H4 (cell line): ENCODE data around the gene SIX5. TPM values are rescaled to one million over a fixed set of nuclear protein-coding genes. Genes with fewer than 3 reads are reported as not detected.
"Not testable (repeated sequence)": the region's sequence is repeated elsewhere in the genome, so short reads cannot be mapped to it uniquely, and the experiment has no call there.

Source experiments
- DNase-seq: peaks from one replicate; pipeline ENCODE4 v3.0.0-alpha.2; 2015; ENCODE audit warnings: low spot score
- total RNA-seq: library from RNA; depleted of rRNA; stranded (reverse); fragments of >200 nt; shearing (Covaris generic); gene quantifications from 2 replicates; pipeline ENCODE4 v1.2.3, GENCODE V29; 2014

Gene SIX5
- total RNA-seq, 1 experiment from 2014 or later, result 3.2 TPM

DNA sequence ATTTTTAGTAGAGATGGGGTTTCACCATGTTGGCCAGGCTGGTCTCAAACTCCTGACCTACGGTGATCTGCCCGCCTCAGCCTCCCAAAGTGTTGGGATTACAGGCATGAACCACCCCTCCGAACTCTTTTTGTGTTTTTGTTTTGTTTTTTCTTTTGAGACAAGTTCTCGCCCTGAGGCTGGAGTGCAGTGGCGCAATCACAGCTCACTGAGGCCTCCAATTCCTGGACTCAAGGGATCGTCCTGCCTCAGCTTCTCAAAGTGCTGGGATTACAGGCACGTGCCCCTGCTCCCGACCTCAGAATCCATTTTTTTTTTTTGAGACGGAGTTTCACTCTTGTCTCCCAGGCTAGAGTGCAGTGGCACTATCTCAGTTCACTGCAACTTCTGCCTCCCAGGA lies 11.4 kb downstream of the SIX5 start:
- DNase-seq, result no peak

GRCh38 chr19:45754323-45754722 lies 14.7 kb downstream of the SIX5 start:
- no peak for DNase-seq

GRCh38 chr19:45753548-45753947 lies 15.5 kb downstream of the SIX5 start:
- no peak for DNase-seq

DNA sequence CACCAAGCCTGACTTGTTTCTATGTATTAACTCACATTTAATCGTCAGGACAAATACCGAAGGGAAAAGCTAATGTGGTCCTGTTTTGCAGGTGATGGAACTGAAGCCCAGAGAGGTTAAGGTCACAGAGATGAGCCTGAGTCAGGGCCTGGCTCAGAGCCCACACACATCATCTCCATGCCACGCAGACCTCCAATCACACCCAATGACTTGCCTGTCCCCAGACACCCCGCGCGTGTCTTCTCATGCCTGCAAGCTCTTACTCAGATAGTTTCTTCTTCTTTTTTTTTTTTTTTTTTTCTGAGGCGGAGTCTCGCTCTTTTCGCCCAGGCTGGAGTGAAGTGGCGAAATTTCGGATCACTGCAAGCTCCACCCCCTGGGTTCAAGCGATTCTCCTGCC lies 16.4 kb downstream of the SIX5 start:
- no peak for DNase-seq

DNA sequence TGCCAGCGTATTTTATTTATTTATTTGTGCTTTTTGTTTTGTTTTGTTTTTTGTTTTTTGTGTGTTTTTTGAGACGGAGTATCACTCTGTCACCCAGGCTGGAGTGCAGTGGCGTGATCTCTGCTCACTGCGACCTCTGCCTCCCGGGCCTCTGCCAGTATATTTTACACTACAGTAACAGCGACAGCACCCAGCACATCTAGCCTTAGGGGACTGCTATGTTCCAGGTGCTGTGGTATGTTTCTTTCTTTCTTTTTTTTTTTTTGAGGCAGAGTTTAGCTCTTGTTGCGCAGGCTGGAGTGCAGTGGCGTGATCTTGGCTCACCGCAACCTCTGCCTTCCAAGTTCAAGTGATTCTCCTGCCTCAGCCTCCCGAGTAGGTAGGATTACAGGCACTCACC lies 17.6 kb downstream of the SIX5 start:
- DNase-seq, result not testable (repeated sequence)

DNA sequence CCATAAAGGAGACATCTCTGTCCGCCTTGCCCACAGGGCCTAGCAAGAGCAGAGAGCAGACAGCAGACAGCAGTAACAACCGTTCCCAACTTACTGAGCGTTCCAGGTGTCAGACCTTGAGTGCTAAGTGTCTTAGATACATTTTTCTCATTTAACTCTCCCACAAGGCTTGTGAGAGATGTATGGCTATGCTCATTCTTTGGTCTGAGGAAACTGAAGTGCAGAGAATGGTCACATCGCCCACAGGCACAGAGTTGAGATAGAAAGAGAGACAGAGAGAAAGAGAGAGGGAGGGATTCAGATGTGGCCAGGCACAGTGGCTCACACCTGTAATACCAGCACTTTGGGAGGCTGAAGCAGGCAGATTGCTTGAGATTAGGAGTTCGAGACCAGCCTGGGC lies 21.5 kb downstream of the SIX5 start:
- DNase-seq, result no peak

- DNase-seq, result no peak
Measured at GRCh38 chr19:45746866-45747265, 22.2 kb downstream of the SIX5 start.

- DNase-seq, result no peak
Measured at GRCh38 chr19:45745606-45746005, 23.4 kb downstream of the SIX5 start.

- DNase-seq, result no peak
Measured at GRCh38 chr19:45742969-45743368, 26.1 kb downstream of the SIX5 start.

DNA sequence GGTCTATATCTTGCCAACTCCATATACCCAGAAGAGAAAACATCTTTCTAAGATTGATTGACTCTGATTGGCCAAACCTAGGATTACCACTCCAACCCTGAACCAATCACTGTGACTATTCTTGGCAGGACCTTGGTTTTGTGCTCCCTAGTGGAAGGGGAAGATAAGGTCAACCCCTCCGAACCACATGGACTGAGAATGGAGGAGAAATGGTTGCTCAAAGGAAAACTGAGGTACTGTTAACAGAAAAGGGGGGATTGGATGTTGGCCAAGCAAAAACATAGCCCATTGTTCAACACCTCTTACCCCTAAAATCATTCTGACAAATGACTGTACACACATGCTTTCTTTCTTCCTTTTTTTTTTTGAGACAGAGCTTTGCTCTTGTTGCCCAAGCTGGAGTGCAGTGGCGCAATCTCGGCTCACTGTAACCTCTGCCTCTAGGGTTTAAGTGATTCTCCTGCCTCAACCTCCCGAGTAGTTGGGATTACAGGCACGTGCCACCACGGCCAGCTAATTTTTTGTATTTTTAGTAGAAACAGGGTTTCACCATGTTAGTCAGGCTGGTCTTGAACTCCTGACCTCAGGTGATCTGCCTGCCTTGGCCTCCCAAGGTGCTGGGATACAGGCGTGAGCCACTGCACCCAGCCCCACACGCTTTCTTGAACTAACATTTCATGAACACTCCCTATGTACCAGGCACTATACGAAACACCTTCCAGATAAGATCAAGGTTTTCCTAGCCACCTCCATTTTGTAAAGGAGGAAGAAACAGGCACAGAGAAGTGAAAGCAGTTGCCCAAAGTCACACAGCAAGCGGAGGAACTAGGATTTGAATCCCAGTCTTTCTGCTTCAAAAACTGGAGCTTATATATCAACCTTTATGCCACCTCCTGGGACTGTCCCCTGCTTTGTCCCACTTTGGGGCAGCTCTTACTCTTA lies 29.3 kb downstream of the SIX5 start:
- no peak for DNase-seq

- DNase-seq, result no peak
Measured at GRCh38 chr19:45733160-45733810, 35.8 kb downstream of the SIX5 start, which contains the start of gene MEIOSIN. Gene MEIOSIN, plus strand, starts transcription at chr19:45733439. Its CDS starts 1,938 bp downstream, at chr19:45735377.

DNA sequence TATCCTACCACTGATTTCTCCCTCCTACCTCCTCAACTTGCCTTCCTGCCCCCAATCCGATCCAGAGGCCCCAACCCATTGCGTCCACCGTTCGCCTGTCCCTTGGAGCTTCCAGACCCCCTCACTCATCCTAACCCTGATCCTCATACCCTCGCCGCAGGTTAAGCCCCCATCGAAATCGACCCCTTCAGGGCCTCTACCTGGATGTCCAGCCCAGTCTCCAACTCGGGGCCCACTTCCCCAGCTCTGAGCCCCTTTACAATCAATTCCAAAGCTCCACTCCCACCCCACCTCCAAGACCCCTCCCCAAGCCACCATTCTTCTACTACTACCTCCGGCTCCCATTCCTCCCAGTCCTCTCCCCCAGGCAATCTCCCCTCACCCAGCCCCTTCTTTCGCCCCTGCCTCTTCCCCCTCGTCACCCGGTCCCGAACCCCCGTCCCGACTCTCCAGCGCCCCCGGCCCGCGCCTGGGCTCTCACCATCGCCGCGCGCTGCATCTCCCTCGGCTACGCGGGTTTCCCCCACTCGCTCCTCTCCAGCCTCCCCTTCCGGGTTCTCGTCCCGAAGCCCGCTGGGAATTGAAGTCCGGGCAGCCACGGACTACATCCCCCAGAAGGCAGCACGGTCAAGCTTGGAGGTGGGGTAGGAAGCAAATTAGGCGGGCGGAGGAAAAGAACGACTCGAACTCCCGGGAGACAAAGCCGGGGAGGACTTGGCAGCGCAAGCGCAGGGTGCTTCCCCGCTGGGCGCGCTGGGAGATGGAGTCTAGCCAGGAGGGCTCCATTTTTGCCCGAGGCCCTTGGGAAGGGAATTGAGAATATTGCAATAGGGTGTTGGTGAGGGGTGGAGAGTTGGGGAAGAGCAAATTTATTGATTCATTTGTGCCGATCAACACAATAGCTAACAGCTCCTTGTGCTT lies 38.4 kb downstream of the SIX5 start, which contains the start of gene FBXO46:
Gene FBXO46, minus strand, starts transcription at position 529 of the 921 bp plus-strand sequence. CDS start 17,401 bp downstream, outside the sequence.
- DNase-seq, result peak; percentile 94

DNA sequence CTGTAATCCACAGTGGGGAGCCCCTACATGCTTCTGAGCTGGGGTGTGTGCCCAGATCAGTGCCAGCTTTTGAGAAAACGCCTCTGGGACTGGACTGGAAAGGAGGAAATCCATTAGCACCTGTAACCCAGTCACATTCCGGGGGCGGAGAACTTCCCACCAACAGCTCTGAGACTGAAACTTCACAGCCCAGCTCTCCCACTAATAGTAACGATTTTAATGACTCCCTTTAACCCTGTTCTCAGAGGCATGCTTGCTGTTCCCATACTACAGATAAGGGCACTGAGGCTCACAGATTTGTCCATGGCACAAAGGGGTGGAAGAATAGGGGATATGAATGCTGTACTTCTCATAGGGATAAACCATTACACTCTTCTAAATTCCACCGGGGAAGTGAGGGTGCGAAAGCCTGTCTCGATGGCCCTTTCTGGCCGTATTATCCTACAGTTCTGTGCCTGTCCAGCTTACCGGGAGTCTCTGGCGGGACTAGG lies 39.2 kb downstream of the SIX5 start:
- no peak for DNase-seq

DNA sequence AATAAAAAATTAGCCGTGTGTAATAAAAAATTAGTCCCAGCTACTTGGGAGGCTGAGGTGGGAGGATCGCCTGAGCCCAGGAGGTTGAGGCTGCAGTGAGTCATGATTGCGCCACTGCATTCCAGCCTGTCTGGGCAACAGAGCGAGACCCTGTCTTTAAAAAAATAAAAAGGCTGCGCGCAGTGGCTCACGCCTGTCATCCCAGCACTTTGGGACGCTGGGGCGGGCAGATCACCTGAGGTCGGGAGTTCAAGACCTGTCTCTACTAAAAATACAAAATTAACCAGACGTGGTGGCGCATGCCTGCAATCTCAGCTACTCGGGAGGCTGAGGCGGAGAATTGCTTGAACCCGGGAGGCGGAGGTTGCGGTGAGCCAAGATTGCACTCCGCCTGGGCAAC lies 40.4 kb downstream of the SIX5 start:
- DNase-seq, result not testable (repeated sequence)

DNA sequence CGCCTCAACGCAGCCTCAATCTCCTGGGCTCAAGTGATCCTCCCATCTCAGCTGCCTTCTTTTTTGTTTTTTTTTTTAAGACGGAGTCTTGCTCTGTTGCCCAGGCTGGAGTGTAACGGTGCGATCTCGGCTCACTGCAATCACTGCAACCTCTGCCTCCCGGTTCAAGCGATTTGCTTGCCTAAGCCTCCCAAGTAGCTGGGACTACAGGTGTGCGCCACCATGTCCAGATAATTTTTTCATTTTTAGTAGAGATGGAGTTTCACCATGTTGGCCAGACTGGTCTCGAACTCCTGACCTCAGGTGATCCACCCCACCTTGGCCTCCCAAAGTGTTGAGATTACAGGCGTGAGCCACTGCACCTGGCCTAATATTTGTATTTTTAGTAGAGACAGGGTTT lies 49.0 kb downstream of the SIX5 start:
- not testable (repeated sequence) for DNase-seq

DNA sequence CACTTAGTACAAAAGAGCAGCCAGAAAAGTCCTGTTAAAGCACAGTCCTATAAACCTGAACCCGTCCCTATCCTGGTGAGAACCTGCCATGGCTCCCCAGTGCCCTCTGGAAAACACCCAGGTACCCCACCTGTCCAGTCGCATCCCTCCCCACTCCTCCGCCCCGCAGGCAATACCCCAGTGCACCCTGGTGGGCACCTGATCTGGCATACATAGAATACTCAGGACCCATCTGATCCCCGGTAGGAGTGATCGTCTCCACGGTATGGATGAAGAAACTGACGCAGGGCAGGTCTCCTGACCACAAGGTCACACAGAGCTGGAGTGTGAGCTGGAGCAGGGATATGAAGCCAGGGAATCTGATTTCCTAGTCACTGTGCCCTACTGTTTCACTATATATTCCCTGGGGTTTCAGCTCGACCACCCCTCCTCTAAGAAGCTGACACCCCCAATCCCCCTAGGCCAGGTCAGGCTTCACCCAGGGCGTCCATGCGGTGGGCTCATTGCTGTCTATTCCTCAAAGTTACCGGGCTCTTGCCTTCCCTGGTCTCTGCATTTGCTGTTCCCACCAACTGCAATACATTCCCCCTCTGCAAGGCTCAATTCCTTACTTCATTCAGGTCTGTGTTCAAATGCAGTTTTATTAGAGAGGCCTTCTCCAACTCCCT lies 50.9 kb downstream of the SIX5 start:
- no peak for DNase-seq

- peak; percentile 95 for DNase-seq
Measured at GRCh38 chr19:45717131-45717982, 51.7 kb downstream of the SIX5 start.

GRCh38 chr19:45716359-45717130 lies 52.5 kb downstream of the SIX5 start:
- no peak for DNase-seq

GRCh38 chr19:45715139-45715538 lies 53.9 kb downstream of the SIX5 start:
- no peak for DNase-seq
